Measurements from ENCODE around the gene GPR143. TPM values are rescaled to one million over a fixed set of nuclear protein-coding genes. Genes with fewer than 3 reads are reported as not detected.

The GPR143 gene
- total and polyA plus RNA-seq, 9 of the 15 experiments (the other 6 are each of a cell fraction or from before 2014, with no cell fraction given) = not detected

- Histone ChIP-seq H3K4me1 (replicated peaks in 1 of 2; ENCODE audit: control insufficient read depth in 2 of 2, insufficient read depth in 2 of 2, low read length in 2 of 2) (no peaks in the 10 kb centered on the region), H3K9ac (ENCODE audit: insufficient read depth in 1 of 2, low read depth in 2 of 2, low read length in 2 of 2) (no peak overlapping the region), H2AFZ (ENCODE audit: low read depth, low read length) (no peak overlapping the region), H3K27me3 (ENCODE audit: control insufficient read depth in 2 of 2, insufficient read depth in 2 of 2, low read length in 2 of 2) (peaks cover 1 to 25% of the 10 kb centered on the region in 2 experiments; a peak in 4 of 5 replicates), H3K9me1 (ENCODE audit: control insufficient read depth, insufficient read depth, low read length) (no peaks in the 10 kb centered on the region), H3K79me2 (ENCODE audit: control insufficient read depth, insufficient read depth, low read length) (no peaks in the 10 kb centered on the region), H3K9me3 (replicated peaks; ENCODE audit: control insufficient read depth, insufficient read depth, low read depth, low read length) (no peaks in the 10 kb centered on the region), H3K36me3 (ENCODE audit: control insufficient read depth, insufficient read depth, low read length) (no peaks in the 10 kb centered on the region), H3K27ac (ENCODE audit: extremely low read depth, low read depth, low read length) (no peak overlapping the region), H4K20me1 (replicated peaks; ENCODE audit: control insufficient read depth, insufficient read depth, low read length) (no peaks in the 10 kb centered on the region), H3K4me2 (ENCODE audit: insufficient read depth, low read length) (no peak overlapping the region), H3K4me3 (no peak overlapping the region)
- no peak for DNase-seq (ENCODE audit: extremely low read depth in 1 of 4, low spot score in 3 of 4)
- ATAC-seq = no peak
- POLR2A ChIA-PET = no interaction called here
- in situ Hi-C loops (cut with MboI) (no loop called here), intact Hi-C loops (cut with micrococcal nuclease) (no loop called here)
- CTCF ChIA-PET (ENCODE audit: low intra/inter-chr PET ratio) = no interaction called here
- no peak for FAIRE-seq
- no TSS peak for BruUV-seq (replicated peaks)
- no peak for TF ChIP-seq NFRKB (IDR thresholded peaks at IDR 0.05; ENCODE audit: low read depth)
- no peak for TF ChIP-seq ZNF57 (CRISPR knock-in tag; IDR thresholded peaks at IDR 0.05)
- TF ChIP-seq HDAC8 (tag; IDR thresholded peaks at IDR 0.05) = no peak
- no peak for TF ChIP-seq MCM5 (IDR thresholded peaks at IDR 0.05; ENCODE audit: low read depth)
- no peak for TF ChIP-seq NFXL1 (CRISPR knock-in tag; IDR thresholded peaks at IDR 0.05)
- TF ChIP-seq CREB3 (tag; conservative IDR thresholded peaks at IDR 0.05; ENCODE audit: low read depth) = no peak
- TF ChIP-seq ATF7 (IDR thresholded peaks at IDR 0.05) = no peak
- no peak for TF ChIP-seq EP400 (IDR thresholded peaks at IDR 0.05)
- no peak for TF ChIP-seq ETV5 (CRISPR knock-in tag; IDR thresholded peaks at IDR 0.05; ENCODE audit: low read depth)
- TF ChIP-seq STAT6 (CRISPR knock-in tag; IDR thresholded peaks at IDR 0.05) = no peak
- no peak for TF ChIP-seq NCOA6 (IDR thresholded peaks at IDR 0.05)
- TF ChIP-seq DIDO1 (tag; IDR thresholded peaks at IDR 0.05; ENCODE audit: low read depth) = no peak
- 0% methylated on average over 6 of the region's 6 CpGs for WGBS (ENCODE audit: insufficient coverage, low coverage, missing lambda C conversion rate)
Measured at GRCh38 chrX:9767375-9767774, 1.7 kb upstream of the GPR143 start.
